Mesodermal cell (in vitro differentiated cells): ENCODE measurements around the gene OBSL1.

Source experiments
- H3K27ac ChIP-seq: 2 replicates; pipeline ENCODE4 v1.7.0; 2013; ENCODE audit warnings: mild to moderate bottlenecking, low read depth, low read length, moderate library complexity; ENCODE audit not compliant: severe bottlenecking
- H3K36me3 ChIP-seq: 2 replicates; pipeline ENCODE4 v1.7.1; 2013; ENCODE audit warnings: mild to moderate bottlenecking, low read length, moderate library complexity; ENCODE audit not compliant: control insufficient read depth, insufficient read depth
- H3K4me1 ChIP-seq: one replicate; pipeline ENCODE4 v1.7.1; 2013; ENCODE audit warnings: mild to moderate bottlenecking, low read length; ENCODE audit not compliant: insufficient read depth, control insufficient read depth, poor library complexity, severe bottlenecking
- H3K4me3 ChIP-seq: 2 replicates; pipeline ENCODE4 v1.7.0; 2013; ENCODE audit warnings: low read length, control low read depth, mild to moderate bottlenecking; ENCODE audit not compliant: insufficient read depth, poor library complexity, severe bottlenecking; ENCODE audit errors: extremely low read depth
- H3K9me3 ChIP-seq: 2 replicates; pipeline ENCODE4 v1.7.1; 2013; ENCODE audit warnings: mild to moderate bottlenecking, low read length, moderate library complexity; ENCODE audit not compliant: control insufficient read depth
- WGBS, 2 experiments: methylation state at CpG; one replicate each; pipeline ENCODE4 v1.1.5; 2013; ENCODE audit warnings: missing lambda C conversion rate in 2 of 2; ENCODE audit not compliant: insufficient coverage in 2 of 2; 5-methylcytosine and 5-hydroxymethylcytosine counted together

OBSL1 gene

DNA sequence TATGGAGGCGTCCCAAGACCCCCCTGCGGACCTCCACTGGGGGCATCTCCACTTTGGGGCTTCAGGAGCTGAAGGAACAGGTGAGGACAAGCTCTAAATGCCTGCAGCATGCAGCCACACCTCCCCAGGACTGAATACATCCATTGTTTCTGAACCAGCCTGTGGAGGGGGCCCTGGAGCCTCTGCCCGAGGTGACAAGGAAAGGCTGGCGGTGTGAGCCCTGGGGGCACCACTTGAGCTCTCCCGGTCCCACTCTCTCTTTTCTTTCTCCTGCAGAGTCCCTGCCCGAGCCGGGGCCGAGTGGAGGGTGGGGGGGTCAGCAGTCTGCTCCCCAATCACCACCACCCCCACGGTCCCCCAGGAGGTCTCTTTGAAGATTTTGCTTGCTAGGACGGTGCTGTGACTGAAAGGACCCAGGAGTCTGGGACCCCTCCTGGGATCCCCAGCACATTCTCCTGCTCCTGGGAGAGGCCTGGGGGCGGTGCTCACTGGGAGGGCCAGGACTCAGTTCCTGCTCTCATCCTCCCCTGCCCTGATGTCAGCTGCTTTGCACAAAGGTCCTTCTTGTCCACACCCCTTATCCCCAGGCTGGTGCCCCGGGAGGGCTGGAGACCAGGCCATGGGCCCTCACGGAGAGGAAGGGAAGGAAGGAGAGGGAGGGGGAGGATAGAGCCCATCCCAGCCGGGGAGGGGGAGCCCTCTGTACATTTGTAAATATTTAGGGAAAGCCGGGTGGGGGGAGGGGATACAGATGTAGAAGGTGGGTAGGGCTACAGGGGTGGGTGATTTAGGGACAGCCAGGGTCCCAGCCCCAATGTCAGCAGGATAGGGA lies 33.5 kb downstream of the OBSL1 start:
- H3K36me3 ChIP-seq: peaks cover 30% of the 10 kb centered on the region
- H3K9me3 ChIP-seq: no peaks in the 10 kb centered on the region
- H3K4me3 ChIP-seq: no peak overlapping the region
- WGBS, 2 experiments: 54 to 57% methylated on average over 7 to 9 of the region's 15 CpGs
- no peak overlapping the region for H3K27ac ChIP-seq
- H3K4me1 ChIP-seq: peaks cover 27% of the 10 kb centered on the region

DNA sequence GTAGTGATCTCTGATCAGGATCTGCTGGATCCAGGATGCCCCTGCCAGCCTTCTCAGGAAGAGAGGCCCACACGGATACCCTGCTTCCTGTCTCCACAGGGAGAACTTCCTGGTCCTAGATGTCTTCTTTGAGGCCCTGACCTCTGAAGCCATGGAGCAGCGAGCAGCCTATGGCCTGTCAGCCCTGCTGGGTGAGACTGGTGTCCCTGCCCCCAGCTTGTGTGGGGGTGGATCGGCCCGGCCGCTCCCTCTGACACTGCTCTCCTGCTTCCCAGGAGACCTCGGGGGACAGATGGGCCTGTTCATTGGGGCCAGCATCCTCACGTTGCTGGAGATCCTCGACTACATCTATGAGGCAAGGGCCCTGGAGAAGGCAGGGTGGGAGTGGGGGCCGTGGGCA lies 34.4 kb downstream of the OBSL1 start:
- H3K4me1 ChIP-seq: peaks cover 22% of the 10 kb centered on the region
- no peak overlapping the region for H3K27ac ChIP-seq
- no peaks in the 10 kb centered on the region for H3K9me3 ChIP-seq
- 80 to 89% methylated on average over 9 of the region's 9 CpGs for WGBS, 2 experiments
- H3K4me3 ChIP-seq: no peak overlapping the region
- peaks cover 30% of the 10 kb centered on the region for H3K36me3 ChIP-seq

DNA sequence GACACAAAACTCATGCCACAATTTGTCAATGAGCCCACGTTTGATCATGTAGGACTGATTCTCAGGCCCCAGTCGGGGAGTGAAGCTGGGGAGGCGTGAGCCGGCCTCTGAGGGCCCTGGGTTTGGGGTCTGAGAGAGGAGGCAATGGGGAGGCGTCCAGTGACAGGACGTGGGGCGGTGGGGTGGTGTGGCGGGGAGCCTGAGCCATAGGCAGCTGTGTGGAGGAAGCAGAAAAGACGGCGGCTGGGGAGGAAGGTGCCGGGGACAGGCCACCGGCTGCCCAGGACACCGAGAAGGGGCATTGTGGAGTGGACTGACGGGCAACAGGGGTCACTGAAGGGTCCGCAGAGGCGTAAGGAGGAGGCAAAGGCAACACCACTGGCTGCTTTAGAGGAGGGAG lies 34.9 kb downstream of the OBSL1 start:
- Histone ChIP-seq H3K9me3 (no peaks in the 10 kb centered on the region), H3K27ac (no peak overlapping the region), H3K36me3 (peaks cover 30% of the 10 kb centered on the region), H3K4me1 (peaks cover 22% of the 10 kb centered on the region), H3K4me3 (no peak overlapping the region)
- 94 to 95% methylated on average over 11 to 15 of the region's 16 CpGs for WGBS, 2 experiments

DNA sequence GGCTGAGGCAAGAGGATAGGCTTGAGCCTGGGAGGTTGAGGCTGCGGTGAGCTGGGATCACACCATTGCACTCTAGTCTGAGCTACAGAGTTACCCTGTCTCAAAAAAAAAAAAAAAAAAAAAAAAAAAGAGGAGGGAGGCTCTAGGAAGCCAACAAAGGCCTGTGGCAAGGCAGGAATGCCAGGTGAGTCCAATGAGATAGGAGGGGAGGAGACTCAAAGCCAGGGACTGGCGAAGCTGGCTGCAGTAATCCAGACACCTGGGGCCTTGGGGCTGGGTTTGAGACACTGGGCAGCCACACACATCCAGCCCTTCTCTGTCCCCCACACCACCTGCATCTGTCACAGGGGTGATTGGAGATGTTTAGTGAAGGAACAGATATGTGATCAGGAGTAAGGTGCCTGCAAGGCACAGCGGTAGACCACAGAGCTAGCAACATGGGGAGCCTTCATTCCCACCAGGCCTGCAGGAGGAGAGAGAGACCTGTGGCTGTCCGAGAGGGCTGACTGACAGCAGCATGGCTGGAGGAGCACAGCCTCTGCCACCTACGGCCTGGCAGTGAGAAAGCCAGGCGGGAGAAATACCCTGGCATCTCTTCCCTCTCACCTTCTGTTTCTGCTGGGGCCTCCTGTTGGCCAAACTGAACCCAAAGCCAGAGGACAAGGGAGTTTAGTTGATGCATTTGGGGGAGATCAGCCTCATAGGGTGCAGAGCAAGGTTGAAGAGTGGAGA lies 37.2 kb downstream of the OBSL1 start:
- Histone ChIP-seq H3K27ac (no peak overlapping the region), H3K4me1 (peaks cover 25% of the 10 kb centered on the region), H3K36me3 (peaks cover 7% of the 10 kb centered on the region), H3K4me3 (no peak overlapping the region), H3K9me3 (no peaks in the 10 kb centered on the region)
- 76 to 95% methylated on average over 2 to 5 of the region's 6 CpGs for WGBS, 2 experiments

DNA sequence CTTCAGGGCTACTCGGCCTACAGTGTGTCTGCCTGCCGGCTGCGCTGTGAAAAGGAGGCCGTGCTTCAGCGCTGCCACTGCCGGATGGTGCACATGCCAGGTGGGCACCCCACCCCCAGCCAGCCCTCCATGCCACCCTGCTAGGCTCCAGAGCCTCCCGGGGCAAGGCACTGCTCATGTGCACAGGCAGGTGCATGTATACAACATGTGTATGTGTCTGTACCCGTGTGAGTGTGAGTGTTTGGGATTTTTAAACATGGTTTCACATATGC lies 39.0 kb downstream of the OBSL1 start:
- WGBS, 2 experiments: 86 to 96% methylated on average over 5 to 7 of the region's 8 CpGs
- no peak overlapping the region for H3K27ac ChIP-seq

DNA sequence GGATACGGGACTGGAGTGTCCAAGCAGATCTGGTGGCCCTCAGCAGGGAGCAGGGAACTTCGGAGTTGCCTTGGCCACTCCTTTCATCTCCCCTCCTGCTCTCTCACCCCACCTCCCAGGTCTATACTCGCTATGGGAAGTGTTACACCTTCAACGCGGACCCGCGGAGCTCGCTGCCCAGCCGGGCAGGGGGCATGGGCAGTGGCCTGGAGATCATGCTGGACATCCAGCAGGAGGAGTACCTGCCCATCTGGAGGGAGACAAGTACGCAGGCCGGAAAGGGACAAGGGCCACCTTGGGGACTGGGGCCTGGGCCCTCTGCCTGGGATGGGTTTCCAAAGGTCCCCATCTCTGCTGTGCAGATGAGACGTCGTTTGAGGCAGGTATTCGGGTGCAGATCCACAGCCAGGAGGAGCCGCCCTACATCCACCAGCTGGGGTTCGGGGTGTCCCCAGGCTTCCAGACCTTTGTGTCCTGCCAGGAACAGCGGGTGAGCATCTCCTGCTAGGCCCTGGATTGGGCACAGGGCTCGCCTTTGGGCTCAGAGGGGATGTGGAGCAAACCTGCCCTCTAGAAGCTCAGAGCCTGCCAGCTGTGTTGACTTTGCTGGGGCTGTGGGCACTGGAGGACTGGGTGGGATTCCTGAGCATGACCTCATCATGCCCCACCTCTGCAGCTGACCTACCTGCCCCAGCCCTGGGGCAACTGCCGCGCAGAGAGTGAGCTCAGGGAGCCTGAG lies 39.5 kb downstream of the OBSL1 start:
- H3K36me3 ChIP-seq: no peaks in the 10 kb centered on the region
- H3K9me3 ChIP-seq: no peaks in the 10 kb centered on the region
- H3K27ac ChIP-seq: no peak overlapping the region
- no peak overlapping the region for H3K4me3 ChIP-seq
- peaks cover 17% of the 10 kb centered on the region for H3K4me1 ChIP-seq
- 85 to 89% methylated on average over 16 to 20 of the region's 20 CpGs for WGBS, 2 experiments

More for the DNA sequence above, 39.0 kb downstream of the OBSL1 start:
- Histone ChIP-seq H3K9me3 (no peaks in the 10 kb centered on the region), H3K4me3 (no peak overlapping the region), H3K4me1 (peaks cover 12% of the 10 kb centered on the region), H3K36me3 (no peaks in the 10 kb centered on the region)

DNA sequence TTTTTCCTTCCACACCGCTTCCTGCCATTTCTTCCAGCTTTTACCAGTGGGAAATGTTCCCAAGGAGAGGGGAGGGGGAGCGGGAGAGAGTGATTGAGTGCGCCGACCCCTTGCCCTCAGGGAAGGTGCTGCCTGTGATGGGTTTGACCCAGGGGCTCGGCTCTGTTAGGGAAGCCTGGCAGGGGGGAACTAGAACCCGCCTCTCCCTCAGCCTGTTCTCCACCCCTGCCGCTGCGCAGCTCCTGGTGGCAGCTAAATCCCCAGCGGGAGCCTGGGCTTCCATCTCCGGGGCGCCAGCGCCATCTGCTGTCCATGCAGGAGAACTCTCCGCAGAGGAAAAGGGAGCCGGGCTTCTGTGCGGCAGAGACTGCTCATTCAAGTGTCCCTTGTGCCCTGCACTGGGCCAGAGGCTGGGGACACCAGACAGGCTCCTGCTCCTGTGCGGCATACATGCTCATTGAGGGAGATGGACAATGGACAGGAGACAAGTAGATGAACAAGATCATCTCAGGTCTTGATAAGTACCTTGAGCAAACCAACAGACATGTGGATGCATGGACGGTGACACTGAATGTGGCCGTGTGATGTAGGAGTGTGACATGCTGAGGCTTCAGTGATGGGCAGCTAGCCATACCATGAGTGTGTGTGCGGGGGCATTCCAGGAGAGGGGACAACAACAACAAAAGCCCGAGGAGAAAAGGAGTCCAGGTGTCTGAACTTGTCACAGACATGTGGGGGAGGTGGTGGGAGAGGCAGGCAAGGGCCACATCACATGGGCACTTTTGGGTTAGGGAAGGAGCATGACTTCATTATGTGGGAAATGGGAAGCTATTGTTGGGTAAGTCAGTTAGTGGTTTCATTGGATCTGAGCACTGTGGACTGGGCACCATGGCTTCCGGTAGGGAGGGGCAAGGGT lies 41.0 kb downstream of the OBSL1 start:
- Histone ChIP-seq H3K9me3 (no peaks in the 10 kb centered on the region), H3K4me1 (peaks cover 31% of the 10 kb centered on the region), H3K36me3 (no peaks in the 10 kb centered on the region), H3K4me3 (no peak overlapping the region), H3K27ac (no peak overlapping the region)
- WGBS, 2 experiments: 24 to 31% methylated on average over 12 to 13 of the region's 21 CpGs

DNA sequence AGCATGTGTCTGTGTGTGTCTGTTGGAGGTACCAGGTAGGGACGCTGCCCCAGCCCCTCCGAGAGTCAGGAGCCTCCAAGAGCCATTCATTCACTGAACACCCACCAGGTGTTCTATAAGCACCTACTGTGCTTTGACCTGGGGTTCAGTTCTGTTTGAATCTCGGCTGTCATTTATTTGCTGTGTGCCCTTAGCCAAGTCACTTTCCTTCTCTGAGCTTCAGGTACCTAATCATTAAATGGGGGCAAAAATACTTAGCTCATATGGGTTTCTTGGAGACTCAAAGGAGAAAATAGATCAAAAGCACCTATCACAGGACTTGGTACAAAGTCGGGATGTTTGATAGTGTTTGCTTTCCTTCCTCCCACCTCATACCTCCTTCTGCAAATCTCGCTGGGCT lies 43.9 kb downstream of the OBSL1 start:
- H3K36me3 ChIP-seq: no peaks in the 10 kb centered on the region
- H3K27ac ChIP-seq: no peak overlapping the region
- no peak overlapping the region for H3K4me3 ChIP-seq
- H3K4me1 ChIP-seq: peaks cover 40% of the 10 kb centered on the region
- 90% methylated on average over 2 of the region's 5 CpGs for WGBS, 2 experiments
- H3K9me3 ChIP-seq: no peaks in the 10 kb centered on the region

DNA sequence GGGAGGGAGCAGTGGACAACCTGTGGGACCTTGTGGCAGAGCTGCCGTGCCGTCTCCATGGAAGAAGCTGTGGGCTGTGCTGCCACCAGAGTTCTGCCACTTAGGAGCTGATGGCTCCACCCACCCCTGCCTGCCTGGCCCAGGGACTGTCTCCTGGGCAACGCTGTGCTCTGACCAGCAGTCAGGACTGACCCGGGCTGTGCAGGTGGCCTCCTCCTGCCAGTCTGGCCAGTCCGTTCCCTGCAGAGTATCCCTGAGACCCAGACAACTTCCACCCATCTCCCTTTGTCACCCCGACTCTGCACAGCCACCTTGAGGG lies 44.3 kb downstream of the OBSL1 start:
- H3K27ac ChIP-seq: no peak overlapping the region
- H3K9me3 ChIP-seq: no peaks in the 10 kb centered on the region
- 84 to 89% methylated on average over 4 to 5 of the region's 6 CpGs for WGBS, 2 experiments
- H3K4me3 ChIP-seq: no peak overlapping the region
- H3K4me1 ChIP-seq: peaks cover 41% of the 10 kb centered on the region
- H3K36me3 ChIP-seq: no peaks in the 10 kb centered on the region

DNA sequence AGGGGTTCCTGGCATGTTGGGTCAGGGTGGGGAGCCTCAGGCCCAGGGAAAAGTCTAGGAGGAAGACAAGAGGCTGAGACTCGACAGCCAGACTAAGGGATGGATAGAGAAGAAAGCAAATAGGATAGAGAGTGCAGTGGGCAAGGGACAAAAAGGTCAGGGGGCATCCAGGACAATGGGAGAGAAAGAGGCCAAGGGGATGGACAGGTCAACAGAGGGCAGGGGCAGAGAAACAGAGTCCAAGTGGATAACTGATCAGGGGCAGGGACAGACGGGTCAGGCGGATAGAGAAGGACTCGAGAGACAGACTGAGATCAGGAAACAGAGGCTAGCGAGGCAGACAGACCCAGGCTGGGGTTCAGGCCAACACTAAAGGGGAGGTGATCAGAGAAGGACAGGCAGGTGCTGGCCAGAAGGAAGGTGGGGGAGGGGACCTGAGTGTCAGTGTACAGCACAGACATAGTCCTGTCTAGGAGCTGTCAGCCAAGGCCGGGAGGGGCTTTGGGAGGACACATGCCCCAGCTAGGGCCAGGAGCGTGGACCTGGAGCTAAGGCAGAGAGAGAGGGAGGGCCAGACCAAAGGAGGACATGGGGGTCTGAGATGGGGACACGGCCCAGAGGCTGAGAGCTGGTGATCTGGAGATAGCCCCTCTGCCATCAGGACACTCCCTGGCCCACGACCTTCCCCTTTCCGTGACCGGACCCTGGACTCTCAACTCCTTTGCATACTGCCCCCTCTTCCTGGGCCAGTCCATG lies 44.8 kb downstream of the OBSL1 start:
- Histone ChIP-seq H3K4me3 (no peak overlapping the region), H3K36me3 (no peaks in the 10 kb centered on the region), H3K4me1 (peaks cover 46% of the 10 kb centered on the region), H3K9me3 (no peaks in the 10 kb centered on the region), H3K27ac (peak overlapping the region; percentile 38)
- 66 to 74% methylated on average over 8 to 10 of the region's 11 CpGs for WGBS, 2 experiments
